A673 (cell line): ENCODE results near the gene KRT34.

ENCODE experiments used
- EZH2 ChIP-seq: fragments of 200-600 bp; sonication (generic); IDR thresholded peaks from 2 replicates; pipeline ENCODE4 v1.6.1; 2017; ENCODE audit warnings: borderline replicate concordance, low read depth, mild to moderate bottlenecking, mixed read lengths, antibody characterized with exemption, low read length; ENCODE audit not compliant: poor library complexity, severe bottlenecking
- TF ChIP-seq, protein P1 (sequence below): fragments of 300-800, 200-600 bp; sonication (generic); conservative IDR thresholded peaks from 2 replicates; pipeline ENCODE4 v1.5.1; 2017; ENCODE audit warnings: low read depth, mild to moderate bottlenecking, antibody characterized with exemption, low read length, moderate library complexity, mixed read lengths

DNA sequence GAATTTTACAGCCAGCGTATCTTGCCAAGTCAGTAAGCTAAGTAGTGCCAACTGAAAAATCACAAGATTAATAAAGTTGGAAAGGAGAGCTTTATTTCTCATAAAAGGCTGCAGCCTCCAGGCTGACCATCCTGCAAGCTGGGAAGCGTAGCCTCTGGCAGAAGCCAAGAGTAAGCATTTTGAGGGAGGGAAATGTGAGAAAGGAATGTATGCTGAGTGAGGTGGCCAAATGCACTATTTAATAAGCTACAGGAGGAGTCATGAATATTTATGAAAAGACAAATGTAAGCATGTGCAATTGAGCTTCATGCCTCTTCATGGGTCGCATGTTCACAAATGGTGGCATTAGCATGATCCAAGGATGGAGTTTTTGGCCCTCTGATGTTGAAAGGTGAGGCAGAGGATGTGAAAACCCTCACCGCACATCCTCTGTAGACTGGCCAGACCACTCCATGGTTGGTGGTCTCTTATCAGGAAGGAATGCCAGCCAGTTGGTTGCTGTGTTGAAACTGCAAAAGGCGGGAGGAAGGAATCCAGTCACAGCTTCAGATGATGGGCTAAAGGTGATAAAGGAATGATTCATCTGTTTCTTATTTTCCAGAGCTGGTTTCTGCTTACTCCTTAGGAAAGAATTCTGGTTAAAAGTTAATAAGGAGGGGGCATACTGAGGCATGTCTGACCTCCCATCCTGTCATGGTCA is 21.7 kb downstream of the KRT34 start:
- TF ChIP-seq, protein P1, sequence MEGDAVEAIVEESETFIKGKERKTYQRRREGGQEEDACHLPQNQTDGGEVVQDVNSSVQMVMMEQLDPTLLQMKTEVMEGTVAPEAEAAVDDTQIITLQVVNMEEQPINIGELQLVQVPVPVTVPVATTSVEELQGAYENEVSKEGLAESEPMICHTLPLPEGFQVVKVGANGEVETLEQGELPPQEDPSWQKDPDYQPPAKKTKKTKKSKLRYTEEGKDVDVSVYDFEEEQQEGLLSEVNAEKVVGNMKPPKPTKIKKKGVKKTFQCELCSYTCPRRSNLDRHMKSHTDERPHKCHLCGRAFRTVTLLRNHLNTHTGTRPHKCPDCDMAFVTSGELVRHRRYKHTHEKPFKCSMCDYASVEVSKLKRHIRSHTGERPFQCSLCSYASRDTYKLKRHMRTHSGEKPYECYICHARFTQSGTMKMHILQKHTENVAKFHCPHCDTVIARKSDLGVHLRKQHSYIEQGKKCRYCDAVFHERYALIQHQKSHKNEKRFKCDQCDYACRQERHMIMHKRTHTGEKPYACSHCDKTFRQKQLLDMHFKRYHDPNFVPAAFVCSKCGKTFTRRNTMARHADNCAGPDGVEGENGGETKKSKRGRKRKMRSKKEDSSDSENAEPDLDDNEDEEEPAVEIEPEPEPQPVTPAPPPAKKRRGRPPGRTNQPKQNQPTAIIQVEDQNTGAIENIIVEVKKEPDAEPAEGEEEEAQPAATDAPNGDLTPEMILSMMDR = no peak
- TF ChIP-seq EZH2 = no peak
